AG10803 (cell line): Measurements from ENCODE around the gene PLEKHA8.
"Not testable (repeated sequence)": the region's sequence is repeated elsewhere in the genome, so short reads cannot be mapped to it uniquely, and the experiment has no call there.

ENCODE experiments used
- DNase-seq: peaks from one replicate; pipeline ENCODE4 v3.0.0; 2010; ENCODE audit warnings: low read depth
- H3K4me3 ChIP-seq: 2 replicates; pipeline ENCODE4 v1.5.1; 2011; ENCODE audit warnings: mild to moderate bottlenecking, low read length, control low read depth
- TF ChIP-seq, protein P1 (sequence below): conservative IDR thresholded peaks from 2 replicates; pipeline ENCODE4 v1.5.1; 2011; ENCODE audit warnings: mild to moderate bottlenecking, low read length, control low read depth, inconsistent platforms

PLEKHA8 gene

DNA sequence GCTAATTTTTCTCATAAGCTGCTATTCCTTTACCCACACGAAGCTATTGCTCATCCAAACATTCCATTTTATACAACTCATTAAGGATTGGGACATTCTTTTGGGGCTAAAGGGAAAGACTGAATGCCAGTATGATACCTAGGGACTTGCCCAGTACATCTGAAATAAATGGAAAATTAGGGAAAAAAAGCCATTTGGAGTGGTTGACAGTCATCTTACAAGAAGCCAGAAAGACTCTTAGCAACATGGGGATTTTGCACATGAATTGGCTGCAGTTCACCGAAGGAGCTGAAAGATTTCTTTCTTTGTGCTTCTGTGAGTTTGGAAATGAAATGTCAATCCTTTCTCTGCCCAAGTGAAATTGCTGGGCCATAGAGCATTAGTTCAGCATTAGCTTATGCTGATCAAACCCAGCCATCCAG lies 63.3 kb downstream of the PLEKHA8 start:
- TF ChIP-seq, protein P1, sequence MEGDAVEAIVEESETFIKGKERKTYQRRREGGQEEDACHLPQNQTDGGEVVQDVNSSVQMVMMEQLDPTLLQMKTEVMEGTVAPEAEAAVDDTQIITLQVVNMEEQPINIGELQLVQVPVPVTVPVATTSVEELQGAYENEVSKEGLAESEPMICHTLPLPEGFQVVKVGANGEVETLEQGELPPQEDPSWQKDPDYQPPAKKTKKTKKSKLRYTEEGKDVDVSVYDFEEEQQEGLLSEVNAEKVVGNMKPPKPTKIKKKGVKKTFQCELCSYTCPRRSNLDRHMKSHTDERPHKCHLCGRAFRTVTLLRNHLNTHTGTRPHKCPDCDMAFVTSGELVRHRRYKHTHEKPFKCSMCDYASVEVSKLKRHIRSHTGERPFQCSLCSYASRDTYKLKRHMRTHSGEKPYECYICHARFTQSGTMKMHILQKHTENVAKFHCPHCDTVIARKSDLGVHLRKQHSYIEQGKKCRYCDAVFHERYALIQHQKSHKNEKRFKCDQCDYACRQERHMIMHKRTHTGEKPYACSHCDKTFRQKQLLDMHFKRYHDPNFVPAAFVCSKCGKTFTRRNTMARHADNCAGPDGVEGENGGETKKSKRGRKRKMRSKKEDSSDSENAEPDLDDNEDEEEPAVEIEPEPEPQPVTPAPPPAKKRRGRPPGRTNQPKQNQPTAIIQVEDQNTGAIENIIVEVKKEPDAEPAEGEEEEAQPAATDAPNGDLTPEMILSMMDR = no peak
- DNase-seq = peak; percentile 91
- H3K4me3 ChIP-seq = no peak overlapping the region

DNA sequence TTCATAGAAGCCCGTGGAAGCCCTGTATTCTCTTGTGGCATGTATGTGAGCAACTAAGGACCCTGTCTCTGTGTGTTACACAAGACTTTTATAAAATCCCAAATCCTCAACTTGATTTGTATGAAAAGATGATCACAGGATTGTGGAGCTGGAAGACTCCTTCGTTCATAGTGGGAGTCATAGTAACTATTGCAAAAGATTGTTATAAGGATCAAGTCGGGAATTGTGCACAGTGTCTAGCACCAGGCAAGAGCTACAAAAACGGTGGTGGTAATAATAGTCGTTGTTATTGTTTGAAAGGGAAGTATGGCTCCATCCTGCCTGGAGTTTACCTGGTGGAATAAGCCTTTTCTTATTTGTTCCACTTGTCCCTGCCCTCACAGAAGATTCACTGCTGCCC lies 63.8 kb downstream of the PLEKHA8 start:
- TF ChIP-seq, protein P1 = no peak
- no peak for DNase-seq

DNA sequence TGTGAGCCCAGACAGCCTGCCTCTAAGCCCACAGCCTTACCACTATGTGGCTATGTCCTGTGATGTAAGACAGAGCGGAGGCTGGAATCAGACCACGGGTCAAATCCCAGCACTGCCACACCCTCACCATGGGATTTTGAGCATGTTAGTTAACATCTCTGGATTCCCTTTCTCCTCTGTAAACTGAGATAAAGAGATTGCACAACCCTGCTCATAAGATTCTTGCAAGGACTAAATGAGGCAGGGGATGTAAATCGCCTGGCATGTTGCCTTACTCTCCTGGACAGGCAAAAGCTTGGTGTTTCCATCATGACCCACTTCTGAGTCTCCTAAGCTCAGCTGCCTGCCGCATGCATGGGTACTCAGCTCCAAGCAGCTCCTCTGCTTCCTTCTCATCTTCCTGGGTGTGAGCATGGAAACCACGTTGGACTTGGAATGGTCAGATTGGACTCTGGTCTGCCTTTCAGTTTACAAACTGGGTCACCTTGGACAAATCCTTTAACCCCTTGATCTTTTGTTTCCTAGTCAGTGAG lies 65.3 kb downstream of the PLEKHA8 start:
- H3K4me3 ChIP-seq = no peak overlapping the region
- DNase-seq = no peak
- TF ChIP-seq, protein P1 = no peak

More for the DNA sequence above, 63.8 kb downstream of the PLEKHA8 start:
- no peak overlapping the region for H3K4me3 ChIP-seq

DNA sequence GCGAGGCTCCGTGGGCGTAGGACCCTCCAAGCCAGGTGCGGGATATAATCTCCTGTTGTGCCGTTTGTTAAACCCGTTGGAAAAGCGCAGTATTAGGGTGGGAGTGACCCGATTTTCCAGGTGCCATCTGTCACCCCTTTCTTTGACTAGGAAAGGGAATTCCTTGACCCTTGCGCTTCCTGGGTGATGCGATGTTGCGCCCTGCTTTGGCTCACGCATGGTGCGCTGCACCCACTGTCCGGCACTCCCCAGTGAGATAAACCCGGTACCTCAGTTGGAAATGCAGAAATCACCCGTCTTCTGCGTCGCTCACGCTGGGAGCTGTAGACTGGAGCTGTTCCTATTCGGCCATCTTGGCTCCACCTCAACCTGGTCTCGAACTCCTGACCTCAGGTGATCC lies 70.4 kb downstream of the PLEKHA8 start:
- not testable (repeated sequence) for DNase-seq, H3K4me3 ChIP-seq

DNA sequence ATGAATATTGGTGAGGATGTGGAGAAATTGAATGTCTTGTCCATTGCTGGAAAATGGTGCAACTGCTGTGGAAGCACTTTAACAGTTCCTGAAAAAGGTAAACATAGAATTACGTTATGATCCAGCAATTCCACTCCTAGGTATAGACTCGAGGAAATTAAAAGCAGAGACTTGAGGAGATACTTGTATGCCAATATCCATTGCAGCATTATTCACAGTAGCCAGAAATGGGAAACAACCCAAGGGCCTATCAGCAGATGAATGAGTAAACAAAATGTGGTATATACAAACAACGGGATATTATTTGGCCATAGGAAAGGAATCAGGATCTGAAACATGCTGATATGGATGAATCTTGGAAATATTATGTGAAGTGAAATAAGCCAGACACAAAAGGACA lies 74.1 kb downstream of the PLEKHA8 start:
- TF ChIP-seq, protein P1 = no peak
- H3K4me3 ChIP-seq = no peak overlapping the region
- no peak for DNase-seq

DNA sequence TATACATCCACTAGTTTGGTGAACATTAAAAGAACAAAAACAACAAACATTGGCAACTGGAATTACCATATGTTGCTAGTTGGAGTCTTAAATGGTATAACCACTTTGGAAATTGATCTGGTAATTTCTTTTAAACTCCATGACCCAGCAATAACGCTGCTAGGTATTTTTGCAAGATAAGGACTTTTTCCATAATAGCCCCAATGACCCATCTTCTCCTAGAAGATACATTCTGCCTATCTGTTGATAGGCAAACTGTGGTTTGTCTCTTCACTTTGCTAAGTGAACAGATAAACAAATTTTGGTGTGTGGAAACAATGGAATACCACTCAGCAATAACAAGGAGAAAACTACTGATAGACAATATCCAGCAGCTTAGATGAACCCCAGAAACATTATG lies 75.9 kb downstream of the PLEKHA8 start:
- no peak for DNase-seq
- TF ChIP-seq, protein P1 = no peak

DNA sequence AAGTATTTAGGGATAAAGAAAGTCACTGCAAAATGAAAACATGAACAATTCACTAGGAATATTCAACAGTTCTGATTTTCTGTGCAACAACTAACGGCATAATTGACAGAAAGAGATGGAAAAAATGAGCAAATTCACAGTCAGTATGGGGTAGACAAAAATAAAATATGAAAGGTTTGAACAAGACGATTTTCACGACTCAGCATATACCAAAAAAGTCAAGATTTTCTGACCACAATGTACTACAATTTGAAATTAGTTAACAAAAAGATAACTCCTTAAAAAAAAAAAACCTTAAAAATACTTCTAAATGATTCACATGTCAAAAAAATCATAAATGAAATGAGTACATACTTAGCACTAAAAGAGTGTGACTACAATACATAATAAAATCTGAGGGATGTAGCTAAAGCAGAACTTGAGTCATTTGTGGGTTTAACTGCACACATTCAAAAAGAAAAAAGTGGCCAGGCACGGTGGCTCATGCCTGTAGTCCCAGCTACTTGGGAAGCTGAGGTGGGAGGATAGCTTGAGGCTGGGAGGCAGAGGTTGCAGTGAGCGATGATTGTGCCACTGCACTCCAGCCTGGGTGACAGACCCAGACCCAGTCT lies 84.0 kb downstream of the PLEKHA8 start:
- TF ChIP-seq, protein P1 = no peak

More for the DNA sequence above, 75.9 kb downstream of the PLEKHA8 start:
- H3K4me3 ChIP-seq = no peak overlapping the region

More for the DNA sequence above, 84.0 kb downstream of the PLEKHA8 start:
- no peak overlapping the region for H3K4me3 ChIP-seq
- no peak for DNase-seq
